ENCODE data around the gene FAM163A. TPM values are rescaled to one million over a fixed set of nuclear protein-coding genes. Genes with fewer than 3 reads are reported as not detected.

Gene FAM163A
- total RNA-seq, 4 donors from 2014 or later: 0.16 TPM; not detected in 3

DNA sequence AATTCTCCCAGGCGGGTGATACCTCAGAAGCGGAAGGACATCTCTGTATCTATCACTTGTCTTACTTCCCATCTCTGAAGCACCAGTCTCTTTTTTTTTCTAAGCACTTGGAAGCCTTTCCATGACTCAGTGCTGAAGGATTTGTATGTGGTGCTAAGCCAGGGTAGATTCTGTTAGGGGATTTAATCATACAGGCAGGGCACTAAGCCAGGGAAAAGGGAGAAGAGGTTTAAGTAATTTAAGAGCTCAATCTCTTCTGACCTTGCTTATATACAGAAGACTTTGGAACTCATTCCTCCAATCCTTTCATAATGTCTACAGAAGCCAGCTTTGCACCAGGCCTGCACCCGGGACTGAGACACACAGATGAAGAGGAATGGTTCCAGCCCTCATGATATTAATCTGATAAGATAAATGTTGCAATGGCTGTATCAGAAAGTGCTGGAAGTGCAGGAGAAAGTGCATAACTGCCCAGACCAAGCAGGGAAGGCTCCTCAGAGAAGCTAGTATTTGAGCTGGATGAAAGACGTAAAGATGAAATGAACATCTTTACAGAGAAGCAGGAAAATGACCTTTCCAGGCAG lies 11.0 kb downstream of the FAM163A start:
- no peak for DNase-seq
- no peak for ATAC-seq
- intact Hi-C loops (cut with DNase I; ENCODE audit: low total_unique reads) (no loop called here), in situ Hi-C loops (cut with MboI; ENCODE audit: low sequenced_read_pairs in 4 of 4) (no loop called here)
- no peak overlapping the region for H3K27ac ChIP-seq
- H3K36me3 ChIP-seq: no peaks in the 10 kb centered on the region
- no peak overlapping the region for H3K4me3 ChIP-seq
- no peaks in the 10 kb centered on the region for H3K4me1 ChIP-seq
- TF ChIP-seq CTCF (IDR thresholded peaks at IDR 0.05 in 4 of 5, conservative IDR thresholded peaks at IDR 0.05 in 1 of 5): no peak
- no peak for TF ChIP-seq POLR2A (IDR thresholded peaks at IDR 0.05)
- no peaks in the 10 kb centered on the region for H3K9me3 ChIP-seq
- no peaks in the 10 kb centered on the region for H3K27me3 ChIP-seq

GRCh38 chr1:179757933-179758332 lies 14.8 kb downstream of the FAM163A start:
- Histone ChIP-seq H3K9me3 (no peaks in the 10 kb centered on the region), H3K27me3 (no peaks in the 10 kb centered on the region), H3K36me3 (no peaks in the 10 kb centered on the region), H3K4me3 (no peak overlapping the region), H3K27ac (no peak overlapping the region), H3K4me1 (no peaks in the 10 kb centered on the region)
- intact Hi-C loops (cut with DNase I; ENCODE audit: low total_unique reads) (no loop called here), in situ Hi-C loops (cut with MboI; ENCODE audit: low sequenced_read_pairs in 4 of 4) (no loop called here)
- ATAC-seq (no peak), DNase-seq (no peak)
- TF ChIP-seq CTCF (IDR thresholded peaks at IDR 0.05 in 4 of 5, conservative IDR thresholded peaks at IDR 0.05 in 1 of 5): no peak
- TF ChIP-seq POLR2A (IDR thresholded peaks at IDR 0.05): no peak

DNA sequence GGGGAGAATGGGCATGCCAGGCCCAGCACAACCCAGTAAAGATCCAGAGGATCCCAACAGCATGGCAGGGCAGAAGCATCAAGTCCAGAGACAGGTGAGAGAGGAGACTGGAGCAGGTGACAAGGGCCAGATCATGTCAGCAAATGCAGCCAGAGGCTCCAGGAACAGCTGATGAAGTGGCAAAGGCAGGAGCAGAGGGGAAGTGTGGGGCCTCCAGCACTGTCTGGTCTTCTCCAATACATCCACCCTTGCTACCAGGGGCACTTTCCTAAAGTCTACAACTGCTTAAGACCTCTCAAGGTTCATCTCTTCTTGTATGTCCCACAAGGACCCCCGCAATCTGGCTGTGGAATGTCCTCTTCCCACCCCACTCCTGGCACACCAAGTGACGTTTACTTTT lies 17.4 kb downstream of the FAM163A start:
- Histone ChIP-seq H3K4me1 (no peaks in the 10 kb centered on the region), H3K27ac (no peak overlapping the region), H3K27me3 (no peaks in the 10 kb centered on the region), H3K9me3 (no peaks in the 10 kb centered on the region), H3K36me3 (no peaks in the 10 kb centered on the region), H3K4me3 (no peak overlapping the region)
- intact Hi-C loops (cut with DNase I; ENCODE audit: low total_unique reads): no loop called here
- no peak for TF ChIP-seq POLR2A (IDR thresholded peaks at IDR 0.05)
- TF ChIP-seq CTCF (IDR thresholded peaks at IDR 0.05 in 4 of 5, conservative IDR thresholded peaks at IDR 0.05 in 1 of 5): no peak
- ATAC-seq (no peak), DNase-seq (no peak)
- in situ Hi-C loops (cut with MboI; ENCODE audit: low sequenced_read_pairs in 4 of 4): no loop called here

- no peaks in the 10 kb centered on the region for H3K36me3 ChIP-seq
- no peak for DNase-seq
- H3K27ac ChIP-seq: no peak overlapping the region
- no peak for TF ChIP-seq CTCF (IDR thresholded peaks at IDR 0.05 in 4 of 5, conservative IDR thresholded peaks at IDR 0.05 in 1 of 5)
- TF ChIP-seq POLR2A (IDR thresholded peaks at IDR 0.05): no peak
- no peaks in the 10 kb centered on the region for H3K27me3 ChIP-seq
- H3K4me1 ChIP-seq: no peaks in the 10 kb centered on the region
- H3K9me3 ChIP-seq: no peaks in the 10 kb centered on the region
- intact Hi-C loops (cut with DNase I; ENCODE audit: low total_unique reads) (no loop called here), in situ Hi-C loops (cut with MboI; ENCODE audit: low sequenced_read_pairs in 4 of 4) (no loop called here)
- ATAC-seq: no peak
- H3K4me3 ChIP-seq: no peak overlapping the region
Observed at GRCh38 chr1:179761296-179761695, 18.2 kb downstream of the FAM163A start.
